DND-41 (cell line): Measurements from ENCODE around the gene KRTAP5-6.
"Not testable (repeated sequence)": the region's sequence is repeated elsewhere in the genome, so short reads cannot be mapped to it uniquely, and the experiment has no call there.

Experiments used
- ATAC-seq: fragments of 200-7000 bp; cut with Tn5 transposase; 3 replicates; pipeline ENCODE4 v1.9.1; 2021; ENCODE audit warnings: low read depth; ENCODE audit not compliant: insufficient read depth
- DNase-seq: peaks from one replicate; pipeline ENCODE4 v3.0.0-alpha.2; 2020
- H2AFZ ChIP-seq: 2 replicates; pipeline ENCODE4 v1.6.0; 2012; ENCODE audit warnings: low read depth, low read length
- H3K27ac ChIP-seq: 2 replicates; pipeline ENCODE4 v1.5.1; 2012; ENCODE audit warnings: low read length, inconsistent platforms
- H3K27me3 ChIP-seq: fragments of 200-600 bp; sonication (generic); 2 replicates; pipeline ENCODE4 v1.6.0; 2012; ENCODE audit warnings: low read length, mild to moderate bottlenecking, inconsistent platforms; ENCODE audit not compliant: insufficient read depth, poor library complexity
- H3K36me3 ChIP-seq: 2 replicates; pipeline ENCODE4 v1.5.1; 2012; ENCODE audit warnings: low read length, inconsistent platforms; ENCODE audit not compliant: insufficient read depth
- H3K4me1 ChIP-seq: 2 replicates; pipeline ENCODE4 v1.5.1; 2012; ENCODE audit warnings: mild to moderate bottlenecking, low read length; ENCODE audit not compliant: insufficient read depth
- H3K4me2 ChIP-seq: 2 replicates; pipeline ENCODE4 v1.6.0; 2012; ENCODE audit warnings: mild to moderate bottlenecking, moderate library complexity, low read length, inconsistent platforms; ENCODE audit not compliant: insufficient read depth
- H3K4me3 ChIP-seq, 2 experiments: fragments of 200-600 bp in 1 of 2; shearing (Covaris generic) in 1 of 2; 2 replicates each; pipeline ENCODE4 v1.5.1; 2012 to 2016; ENCODE audit warnings: inconsistent platforms in 2 of 2, low read length in 2 of 2, mild to moderate bottlenecking in 2 of 2, low read depth in 1 of 2, moderate library complexity in 1 of 2
- H3K79me2 ChIP-seq: 2 replicates; pipeline ENCODE4 v1.6.0; 2012; ENCODE audit warnings: low read length, inconsistent platforms; ENCODE audit not compliant: insufficient read depth
- H3K9ac ChIP-seq: 2 replicates; pipeline ENCODE4 v1.6.0; 2012; ENCODE audit warnings: low read depth, mild to moderate bottlenecking, inconsistent platforms, low read length, moderate library complexity
- H3K9me3 ChIP-seq: 2 replicates; pipeline ENCODE4 v1.5.1; 2012; ENCODE audit warnings: low read length, moderate library complexity, mild to moderate bottlenecking, inconsistent platforms; ENCODE audit not compliant: insufficient read depth, severe bottlenecking
- H4K20me1 ChIP-seq: 2 replicates; pipeline ENCODE4 v1.6.0; 2012; ENCODE audit warnings: low read length; ENCODE audit not compliant: insufficient read depth

KRTAP5-6 gene

DNA sequence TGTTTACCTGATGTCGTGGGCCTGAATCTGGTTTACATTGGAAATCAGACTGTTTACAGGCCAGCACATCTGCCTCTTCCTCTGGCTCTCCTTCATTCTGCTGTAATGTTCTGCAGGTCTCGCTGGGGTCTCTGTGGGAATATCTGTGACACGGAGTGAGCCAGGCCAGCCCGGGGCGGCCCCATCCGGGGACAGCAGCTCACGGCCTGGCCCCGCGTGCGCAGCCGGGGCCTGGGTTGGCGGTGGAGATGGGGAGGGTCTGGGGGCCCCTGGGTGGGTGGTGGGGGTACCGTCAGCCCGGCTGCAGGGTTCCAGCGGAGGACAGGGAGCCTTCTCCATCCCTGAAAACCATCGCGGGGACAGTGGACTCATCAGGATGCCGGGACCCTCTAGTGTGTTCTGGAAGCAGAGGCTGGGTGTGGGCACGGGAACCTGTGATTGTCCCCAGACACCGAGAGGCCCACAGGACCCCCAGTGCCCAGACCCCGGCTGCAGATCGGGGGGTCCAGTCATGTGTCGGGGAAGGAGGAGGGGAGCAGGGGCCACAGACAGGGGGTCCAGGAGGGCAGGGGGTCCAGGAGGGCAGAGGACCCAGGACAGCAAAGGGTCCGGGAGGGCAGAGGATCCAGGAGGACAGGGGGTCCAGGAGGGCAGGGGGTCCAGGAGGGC lies 13.0 kb upstream of the KRTAP5-6 start:
- not testable (repeated sequence) for H3K9ac ChIP-seq, H3K4me2 ChIP-seq, H3K4me1 ChIP-seq, H3K27me3 ChIP-seq, H3K79me2 ChIP-seq, H2AFZ ChIP-seq, H3K9me3 ChIP-seq, H4K20me1 ChIP-seq, ATAC-seq, H3K4me3 ChIP-seq, H3K36me3 ChIP-seq, H3K27ac ChIP-seq, DNase-seq

GRCh38 chr11:1684886-1685874 lies 11.8 kb upstream of the KRTAP5-6 start:
- DNase-seq, H4K20me1 ChIP-seq, ATAC-seq, H3K9me3 ChIP-seq, H3K36me3 ChIP-seq, H2AFZ ChIP-seq, H3K79me2 ChIP-seq, H3K27me3 ChIP-seq, H3K4me2 ChIP-seq, H3K4me3 ChIP-seq, H3K9ac ChIP-seq, H3K27ac ChIP-seq, H3K4me1 ChIP-seq: not testable (repeated sequence)

DNA sequence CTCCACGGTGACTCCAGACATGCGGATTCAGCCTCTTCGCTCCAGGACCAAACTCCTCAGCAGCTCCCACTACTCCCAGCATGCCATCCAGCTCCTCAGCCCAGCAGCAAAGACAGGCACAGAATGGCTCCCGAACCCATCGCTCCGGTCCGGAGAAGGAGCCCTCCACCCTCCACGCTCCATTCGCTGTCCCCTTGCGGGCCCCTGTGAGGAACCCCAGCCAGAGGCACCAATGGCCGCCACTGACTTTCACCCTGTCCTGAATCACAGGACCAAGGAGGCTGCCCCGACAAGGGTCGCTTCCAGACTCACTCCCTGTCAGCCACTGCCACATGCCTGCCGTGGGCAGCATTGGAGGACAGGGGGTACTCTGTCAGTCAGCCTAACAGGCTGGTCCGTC lies 10.8 kb upstream of the KRTAP5-6 start:
- not testable (repeated sequence) for H3K4me2 ChIP-seq

GRCh38 chr11:1688336-1688947 lies 8.6 kb upstream of the KRTAP5-6 start:
- not testable (repeated sequence) for DNase-seq, H3K4me2 ChIP-seq, H4K20me1 ChIP-seq, H3K9ac ChIP-seq, H3K36me3 ChIP-seq, H3K4me1 ChIP-seq, H3K27ac ChIP-seq, H3K27me3 ChIP-seq, H3K4me3 ChIP-seq, H3K79me2 ChIP-seq, H3K9me3 ChIP-seq, H2AFZ ChIP-seq, ATAC-seq

More for the DNA sequence above, 10.8 kb upstream of the KRTAP5-6 start:
- not testable (repeated sequence) for H3K9ac ChIP-seq, H4K20me1 ChIP-seq, H3K9me3 ChIP-seq, DNase-seq, H3K27ac ChIP-seq, H3K27me3 ChIP-seq, ATAC-seq, H2AFZ ChIP-seq, H3K79me2 ChIP-seq, H3K36me3 ChIP-seq, H3K4me3 ChIP-seq, H3K4me1 ChIP-seq

GRCh38 chr11:1689250-1690166 lies 7.5 kb upstream of the KRTAP5-6 start:
- H3K4me2 ChIP-seq, result not testable (repeated sequence)

More at GRCh38 chr11:1689250-1690166, 7.5 kb upstream of the KRTAP5-6 start:
- H3K9me3 ChIP-seq, H3K9ac ChIP-seq, DNase-seq, H3K27me3 ChIP-seq, H3K36me3 ChIP-seq, H4K20me1 ChIP-seq, H2AFZ ChIP-seq, H3K27ac ChIP-seq, H3K4me3 ChIP-seq, H3K79me2 ChIP-seq, ATAC-seq: not testable (repeated sequence)
- H3K4me1 ChIP-seq, result peaks cover 17% of the 10 kb centered on the region
